HS-5 (cell line): ENCODE measurements around the gene NPVF.

Source experiments
- DNase-seq: peaks from one replicate; pipeline ENCODE4 v3.0.0-alpha.2; 2012; ENCODE audit warnings: low read depth

The NPVF gene

GRCh38 chr7:25228386-25228785 lies at the start of gene NPVF:
Gene NPVF (minus strand): TSS chr7:25228486. CDS start chr7:25228439, 47 bp downstream.
- DNase-seq: no peak

GRCh38 chr7:25272265-25272664 lies 44.0 kb upstream of the NPVF start:
- DNase-seq: no peak

GRCh38 chr7:25263337-25263736 lies 35.1 kb upstream of the NPVF start:
- DNase-seq: no peak

GRCh38 chr7:25262586-25262985 lies 34.3 kb upstream of the NPVF start:
- DNase-seq: peak; percentile 36

- no peak for DNase-seq
Measured at GRCh38 chr7:25261545-25262140, 33.4 kb upstream of the NPVF start.

- no peak for DNase-seq
Measured at GRCh38 chr7:25260862-25261494, 32.7 kb upstream of the NPVF start.

GRCh38 chr7:25259487-25260243 lies 31.4 kb upstream of the NPVF start:
- peak; percentile 33 for DNase-seq

GRCh38 chr7:25256333-25256819 lies 28.1 kb upstream of the NPVF start:
- no peak for DNase-seq

- DNase-seq: no peak
Measured at GRCh38 chr7:25255611-25256332, 27.5 kb upstream of the NPVF start.

GRCh38 chr7:25254604-25255003 lies 26.3 kb upstream of the NPVF start:
- DNase-seq: no peak

GRCh38 chr7:25253714-25254113 lies 25.4 kb upstream of the NPVF start:
- DNase-seq: no peak

GRCh38 chr7:25250386-25250785 lies 22.1 kb upstream of the NPVF start:
- DNase-seq: no peak

GRCh38 chr7:25249772-25250171 lies 21.5 kb upstream of the NPVF start:
- DNase-seq: no peak

GRCh38 chr7:25246306-25246705 lies 18.0 kb upstream of the NPVF start:
- no peak for DNase-seq

GRCh38 chr7:25244254-25245033 lies 16.2 kb upstream of the NPVF start:
- DNase-seq: no peak

GRCh38 chr7:25242678-25243077 lies 14.4 kb upstream of the NPVF start:
- no peak for DNase-seq

- no peak for DNase-seq
Measured at GRCh38 chr7:25240896-25241295, 12.6 kb upstream of the NPVF start.

- DNase-seq: no peak
Measured at GRCh38 chr7:25240340-25240739, 12.1 kb upstream of the NPVF start.

GRCh38 chr7:25239888-25240287 lies 11.6 kb upstream of the NPVF start:
- no peak for DNase-seq

GRCh38 chr7:25238066-25238725 lies 9.9 kb upstream of the NPVF start:
- no peak for DNase-seq

GRCh38 chr7:25235471-25235870 lies 7.2 kb upstream of the NPVF start:
- no peak for DNase-seq
